Kidney (tissue), 14 donors: ENCODE measurements around the gene COQ9. TPM values are rescaled to one million over a fixed set of nuclear protein-coding genes. Genes with fewer than 3 reads are reported as not detected.
A peak's percentile ranks its signal among the peaks of the same experiment; 100 is the strongest.

Experiments
- DNase-seq, 5 donors: peaks; one replicate each; pipeline ENCODE4 v3.0.0-alpha.2; 2013 to 2020
- FAIRE-seq: peaks from 2 replicates; lab custom pipeline; 2012; peaks lifted over from hg19 to GRCh38; lab: Jason Lieb, UNC
- H3K27ac ChIP-seq, 2 donors: one replicate each; pipeline ENCODE4 v1.7.0; 2013; ENCODE audit warnings: low read depth in 2 of 2, low read length in 2 of 2, inconsistent platforms in 1 of 2
- H3K27me3 ChIP-seq: one replicate; pipeline ENCODE4 v1.7.1; 2013; ENCODE audit warnings: low read length, inconsistent platforms; ENCODE audit not compliant: control insufficient read depth, insufficient read depth
- H3K36me3 ChIP-seq, 3 donors: one replicate each; pipeline versions ENCODE4 v1.7.0 to v1.7.1; 2013; ENCODE audit warnings: low read length in 3 of 3, control low read depth in 1 of 3, inconsistent platforms in 1 of 3; ENCODE audit not compliant: insufficient read depth in 3 of 3, control insufficient read depth in 2 of 3
- H3K4me1 ChIP-seq, 3 donors: one replicate each; pipeline versions ENCODE4 v1.7.0 to v1.7.1; 2013; ENCODE audit warnings: low read length in 3 of 3, inconsistent platforms in 1 of 3, low read depth in 1 of 3; ENCODE audit not compliant: control insufficient read depth in 2 of 3, insufficient read depth in 2 of 3
- H3K4me3 ChIP-seq, 3 donors: one replicate each; pipeline versions ENCODE4 v1.7.0 to v1.8.1; 2013; ENCODE audit warnings: low read length in 3 of 3, control low read depth in 1 of 3, inconsistent platforms in 1 of 3
- H3K9ac ChIP-seq, 3 donors: one replicate each; pipeline versions ENCODE4 v1.7.0 to v1.7.1; 2013; ENCODE audit warnings: low read length in 3 of 3, control low read depth in 1 of 3, inconsistent platforms in 1 of 3
- H3K9me3 ChIP-seq, 3 donors: one replicate each; pipeline versions ENCODE4 v1.7.0 to v1.7.1; 2013; ENCODE audit warnings: low read length in 3 of 3, control low read depth in 1 of 3, inconsistent platforms in 1 of 3; ENCODE audit not compliant: control insufficient read depth in 2 of 3, insufficient read depth in 1 of 3
- CTCF ChIP-seq: IDR thresholded peaks from 3 replicates; pipeline ENCODE4 v1.5.1; 2012; ENCODE audit warnings: mild to moderate bottlenecking, moderate library complexity, borderline replicate concordance; ENCODE audit not compliant: insufficient read depth; ENCODE audit errors: extremely low read depth
- intact Hi-C: fragments of 100-400 bp; cut with DNase I; formaldehyde crosslinking; loops from one replicate; pipeline ENCODE4 v1.11.1; 2022
- polyA plus RNA-seq: library from polyadenylated mRNA; stranded (reverse); fragments of 350-450 nt; fragmentation: Illumina TruSeq; extraction: RNeasy Lipid Tissue Mini Kit (QIAGEN cat#74804); gene quantifications from one replicate; pipeline ENCODE4 v1.2.3, GENCODE V29; 2014; ENCODE audit warnings: low read depth, low replicate concordance; ENCODE audit not compliant: insufficient read depth
- total RNA-seq: library from RNA; stranded (reverse); fragmentation: NEBNext Ultra II Directional; extraction: Animal tissue kit (Norgen Biotek cat#: 25700); gene quantifications from one replicate; pipeline ENCODE4 v1.2.1, GENCODE V29; 2021
- donor health status: control.
- donor health status: control.
- donor health status: control.
- donor health status: control.
- donor health status: control.
- donor health status: DM: yes; HTN: yes; CAD: no.
- donor health status: Normal renal cell carcinoma (clear cell type).

The COQ9 gene
- total and polyA plus RNA-seq, 2 donors from 2014 or later: 78.0 to 200 TPM

DNA sequence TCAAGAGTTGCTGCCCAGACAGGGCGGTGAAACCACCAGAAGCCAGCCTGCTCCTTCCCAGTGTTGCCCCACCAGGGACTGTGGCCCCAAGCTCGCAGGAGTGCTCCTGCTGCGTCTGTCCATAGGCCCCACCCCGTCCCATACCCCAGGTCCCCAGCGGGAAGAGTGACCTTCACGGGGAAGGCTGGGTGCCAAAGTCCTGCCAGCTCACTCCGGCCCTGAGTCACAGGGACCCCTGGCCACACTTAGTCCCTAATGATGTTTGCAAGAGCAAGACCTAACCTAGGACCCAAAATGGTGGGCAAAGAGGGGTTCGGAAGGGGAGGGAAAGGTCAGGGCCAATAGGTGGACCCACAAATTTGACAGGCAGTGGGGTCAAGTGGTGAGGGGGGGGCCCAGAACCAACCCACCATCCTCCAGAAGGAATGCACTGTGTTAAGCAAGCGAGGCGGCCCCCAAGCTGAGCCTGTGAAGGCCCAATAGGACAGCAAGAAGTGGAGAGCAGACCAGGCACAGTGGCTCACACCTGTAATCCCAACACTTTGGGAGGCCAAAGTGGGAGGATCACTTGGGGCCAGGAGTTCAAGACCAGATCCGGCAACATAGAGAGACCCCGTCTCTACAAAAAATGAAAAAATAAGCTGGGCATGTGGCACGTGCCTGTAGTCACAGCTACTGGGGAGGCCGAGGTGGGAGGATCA is 35.7 kb downstream of the COQ9 start:
- no peak overlapping the region for H3K9ac ChIP-seq
- peaks cover 0 to 48% (median 28%) of the 10 kb centered on the region in 3 donors for H3K4me1 ChIP-seq
- H3K27me3 ChIP-seq: no peaks in the 10 kb centered on the region
- no peaks in the 10 kb centered on the region for H3K9me3 ChIP-seq
- no peaks in the 10 kb centered on the region for H3K36me3 ChIP-seq
- H3K4me3 ChIP-seq: no peak overlapping the region
- FAIRE-seq: no peak
- TF ChIP-seq CTCF: no peak
- no peak overlapping the region for H3K27ac ChIP-seq
- intact Hi-C loops: no loop called here
- peak in 1 of 5 donors; percentile 50 for DNase-seq

- intact Hi-C loops: no loop called here
- Histone ChIP-seq H3K36me3 (no peaks in the 10 kb centered on the region), H3K9ac (peak overlapping the region in 1 of 3 donors; percentile 86), H3K27ac (no peak overlapping the region), H3K4me1 (peaks cover 0 to 41% (median 23%) of the 10 kb centered on the region in 3 donors), H3K27me3 (no peaks in the 10 kb centered on the region), H3K4me3 (no peak overlapping the region), H3K9me3 (no peaks in the 10 kb centered on the region)
- DNase-seq (peak in 2 of 5 donors; percentile 49), FAIRE-seq (no peak)
- TF ChIP-seq CTCF: no peak
Measured at GRCh38 chr16:57483725-57484514, 36.6 kb downstream of the COQ9 start.

DNA sequence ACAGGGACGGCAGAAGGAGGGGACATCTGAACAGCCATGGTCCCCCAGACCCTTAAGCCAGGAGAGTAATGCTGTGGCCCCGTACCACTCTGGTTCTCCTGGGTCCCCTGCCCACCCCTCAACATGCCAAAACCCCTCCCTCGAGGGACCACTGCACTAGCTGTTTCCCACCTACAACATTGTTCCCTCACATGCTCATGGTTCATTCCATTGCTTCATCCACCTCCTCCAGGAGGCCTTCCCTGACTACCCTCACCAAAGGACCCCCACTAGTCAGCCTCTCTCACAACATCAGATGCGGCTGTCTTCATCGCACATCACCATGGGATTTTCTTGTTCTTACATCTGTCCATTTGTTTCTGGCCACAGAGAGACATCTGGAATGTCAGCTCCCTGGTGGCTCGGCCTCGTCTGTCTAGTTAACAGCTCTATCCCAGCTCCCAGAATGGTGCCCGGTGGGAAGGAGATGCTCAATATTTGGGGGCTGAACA is 37.3 kb downstream of the COQ9 start:
- peak in 1 of 5 donors; percentile 41 for DNase-seq
- Histone ChIP-seq H3K4me3 (peak overlapping the region in 2 of 3 donors; percentile 68 to 83), H3K9me3 (no peaks in the 10 kb centered on the region), H3K27ac (no peak overlapping the region), H3K36me3 (no peaks in the 10 kb centered on the region), H3K9ac (peak overlapping the region in 1 of 3 donors; percentile 86), H3K27me3 (no peaks in the 10 kb centered on the region), H3K4me1 (peaks cover 0 to 34% (median 23%) of the 10 kb centered on the region in 3 donors)
- FAIRE-seq: no peak
- TF ChIP-seq CTCF: no peak
- intact Hi-C loops: no loop called here
